Osteocyte (in vitro differentiated cells): ENCODE results near the gene EGR1. TPM values are rescaled to one million over a fixed set of nuclear protein-coding genes. Genes with fewer than 3 reads are reported as not detected.

Experiments
- DNase-seq: peaks from one replicate; pipeline ENCODE4 v3.0.0; 2021; ENCODE audit warnings: mixed read lengths; ENCODE audit not compliant: unreplicated experiment; ENCODE audit errors: extremely low spot score
- H3K27ac Mint-ChIP-seq: one replicate; pipeline ENCODE4 v1.8.0; 2021; ENCODE audit warnings: mild to moderate bottlenecking, mixed read lengths; ENCODE audit not compliant: unreplicated experiment
- H3K27me3 Mint-ChIP-seq: one replicate; pipeline ENCODE4 v1.8.0; 2021; ENCODE audit warnings: mixed read lengths; ENCODE audit not compliant: unreplicated experiment
- H3K36me3 Mint-ChIP-seq: one replicate; pipeline ENCODE4 v1.8.0; 2021; ENCODE audit warnings: mixed read lengths; ENCODE audit not compliant: unreplicated experiment
- H3K4me1 Mint-ChIP-seq: one replicate; pipeline ENCODE4 v1.8.0; 2021; ENCODE audit warnings: mixed read lengths; ENCODE audit not compliant: unreplicated experiment
- H3K4me3 Mint-ChIP-seq: one replicate; pipeline ENCODE4 v1.8.0; 2021; ENCODE audit warnings: mild to moderate bottlenecking, moderate library complexity, mixed read lengths; ENCODE audit not compliant: unreplicated experiment
- H3K9me3 Mint-ChIP-seq: one replicate; pipeline ENCODE4 v1.8.0; 2021; ENCODE audit warnings: mixed read lengths; ENCODE audit not compliant: unreplicated experiment
- CTCF ChIP-seq: fragments of 200-600 bp; sonication (generic); IDR thresholded peaks from 2 replicates; pipeline ENCODE4 v1.5.0; 2021; ENCODE audit warnings: antibody characterized with exemption, mild to moderate bottlenecking, moderate library complexity
- total RNA-seq: library from RNA; stranded (reverse); gene quantifications from 2 replicates; pipeline ENCODE4 v1.2.1, GENCODE V29; 2021

Gene EGR1
- total RNA-seq, 1 donor from 2014 or later: 415 TPM

GRCh38 chr5:138454121-138454520 is 11.2 kb upstream of the EGR1 start:
- DNase-seq: peak; percentile 82
- H3K4me3 Mint-ChIP-seq: no peak overlapping the region
- no peak for TF ChIP-seq CTCF
- no peaks in the 10 kb centered on the region for H3K9me3 Mint-ChIP-seq
- H3K4me1 Mint-ChIP-seq: peaks cover 10% of the 10 kb centered on the region
- H3K27ac Mint-ChIP-seq: no peak overlapping the region
- peaks cover 3% of the 10 kb centered on the region for H3K27me3 Mint-ChIP-seq
- H3K36me3 Mint-ChIP-seq: no peaks in the 10 kb centered on the region

GRCh38 chr5:138455232-138455930 is 9.9 kb upstream of the EGR1 start:
- H3K36me3 Mint-ChIP-seq: no peaks in the 10 kb centered on the region
- no peak for DNase-seq
- H3K4me1 Mint-ChIP-seq: no peaks in the 10 kb centered on the region
- peaks cover 3% of the 10 kb centered on the region for H3K27me3 Mint-ChIP-seq
- H3K27ac Mint-ChIP-seq: no peak overlapping the region
- no peak for TF ChIP-seq CTCF
- H3K9me3 Mint-ChIP-seq: no peaks in the 10 kb centered on the region
- no peak overlapping the region for H3K4me3 Mint-ChIP-seq

GRCh38 chr5:138457531-138458275 is 7.6 kb upstream of the EGR1 start:
- no peaks in the 10 kb centered on the region for H3K9me3 Mint-ChIP-seq
- no peaks in the 10 kb centered on the region for H3K36me3 Mint-ChIP-seq
- no peaks in the 10 kb centered on the region for H3K27me3 Mint-ChIP-seq

GRCh38 chr5:138458384-138458783 is 6.9 kb upstream of the EGR1 start:
- no peak for TF ChIP-seq CTCF

More at GRCh38 chr5:138457531-138458275, 7.6 kb upstream of the EGR1 start:
- no peak overlapping the region for H3K4me3 Mint-ChIP-seq
- H3K4me1 Mint-ChIP-seq: peaks cover 4% of the 10 kb centered on the region
- DNase-seq: no peak
- no peak for TF ChIP-seq CTCF
- H3K27ac Mint-ChIP-seq: no peak overlapping the region

GRCh38 chr5:138458856-138459255 is 6.4 kb upstream of the EGR1 start:
- Mint-ChIP-seq H3K27ac (no peak overlapping the region), H3K36me3 (no peaks in the 10 kb centered on the region), H3K9me3 (no peaks in the 10 kb centered on the region), H3K4me3 (no peak overlapping the region), H3K27me3 (no peaks in the 10 kb centered on the region), H3K4me1 (peaks cover 8% of the 10 kb centered on the region)
- no peak for TF ChIP-seq CTCF
- no peak for DNase-seq

More at GRCh38 chr5:138458384-138458783, 6.9 kb upstream of the EGR1 start:
- Mint-ChIP-seq H3K4me1 (peaks cover 5% of the 10 kb centered on the region), H3K27ac (no peak overlapping the region), H3K4me3 (no peak overlapping the region), H3K27me3 (no peaks in the 10 kb centered on the region), H3K36me3 (no peaks in the 10 kb centered on the region), H3K9me3 (no peaks in the 10 kb centered on the region)
- DNase-seq: no peak
